DOHH2 (cell line): ENCODE measurements around the gene TMEM212.

Experiments
- EZH2phosphoT487 ChIP-seq: fragments of 200-600 bp; sonication (generic); IDR thresholded peaks from 2 replicates; pipeline ENCODE4 v1.6.1; 2017; ENCODE audit warnings: borderline replicate concordance, mild to moderate bottlenecking, antibody characterized with exemption, low read length, moderate library complexity, mixed read lengths
- TF ChIP-seq, protein P1 (sequence below): fragments of 200-600 bp; sonication (generic); IDR thresholded peaks from one replicate; pipeline ENCODE4 v1.5.1; 2014; ENCODE audit warnings: antibody characterized with exemption, mild to moderate bottlenecking, low read depth, low read length; ENCODE audit not compliant: poor library complexity, severe bottlenecking

DNA sequence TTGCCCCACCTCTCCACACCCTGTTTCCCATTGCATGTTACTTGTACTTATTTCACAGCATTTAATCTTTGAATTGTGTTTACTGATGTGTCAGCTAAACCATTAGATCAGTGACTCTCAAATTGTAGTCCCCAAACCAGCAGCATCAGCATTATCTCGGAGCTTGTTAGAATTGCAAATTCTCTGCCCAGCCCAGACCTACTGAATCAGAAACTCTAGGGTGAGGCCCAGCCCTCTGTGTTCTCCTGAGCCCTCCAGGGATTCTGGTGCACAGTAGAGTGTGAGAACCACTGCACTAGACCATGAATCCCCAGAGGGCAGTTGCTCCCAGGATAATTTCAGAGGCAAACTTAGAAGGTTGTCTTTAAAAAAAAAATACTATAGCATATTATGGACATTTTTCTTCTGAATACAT is 45.9 kb upstream of the TMEM212 start:
- TF ChIP-seq EZH2phosphoT487, result no peak
- TF ChIP-seq, protein P1, sequence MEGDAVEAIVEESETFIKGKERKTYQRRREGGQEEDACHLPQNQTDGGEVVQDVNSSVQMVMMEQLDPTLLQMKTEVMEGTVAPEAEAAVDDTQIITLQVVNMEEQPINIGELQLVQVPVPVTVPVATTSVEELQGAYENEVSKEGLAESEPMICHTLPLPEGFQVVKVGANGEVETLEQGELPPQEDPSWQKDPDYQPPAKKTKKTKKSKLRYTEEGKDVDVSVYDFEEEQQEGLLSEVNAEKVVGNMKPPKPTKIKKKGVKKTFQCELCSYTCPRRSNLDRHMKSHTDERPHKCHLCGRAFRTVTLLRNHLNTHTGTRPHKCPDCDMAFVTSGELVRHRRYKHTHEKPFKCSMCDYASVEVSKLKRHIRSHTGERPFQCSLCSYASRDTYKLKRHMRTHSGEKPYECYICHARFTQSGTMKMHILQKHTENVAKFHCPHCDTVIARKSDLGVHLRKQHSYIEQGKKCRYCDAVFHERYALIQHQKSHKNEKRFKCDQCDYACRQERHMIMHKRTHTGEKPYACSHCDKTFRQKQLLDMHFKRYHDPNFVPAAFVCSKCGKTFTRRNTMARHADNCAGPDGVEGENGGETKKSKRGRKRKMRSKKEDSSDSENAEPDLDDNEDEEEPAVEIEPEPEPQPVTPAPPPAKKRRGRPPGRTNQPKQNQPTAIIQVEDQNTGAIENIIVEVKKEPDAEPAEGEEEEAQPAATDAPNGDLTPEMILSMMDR, result no peak
